CD4-positive, alpha-beta memory T cell (primary cell): ENCODE results near the gene TAX1BP1. TPM values are rescaled to one million over a fixed set of nuclear protein-coding genes. Genes with fewer than 3 reads are reported as not detected.

Experiments used
- CTCF ChIA-PET: fragments of 350-600 bp; sonication (Branson Sonifier 250); formaldehyde crosslinking; loops from one replicate; lab custom pipeline; 2021; ENCODE audit warnings: inconsistent platforms; ENCODE audit not compliant: partially characterized antibody; lab: Charles Lee
- POLR2A ChIA-PET: fragments of 350-600 bp; sonication (Branson Sonifier 250); formaldehyde crosslinking; loops from one replicate; lab custom pipeline; 2021; ENCODE audit not compliant: partially characterized antibody; lab: Charles Lee
- DNase-seq, 5 donors: peaks; one replicate each; pipeline versions ENCODE4 v3.0.0 to v3.0.0-alpha.2; 2020 to 2022; ENCODE audit warnings: mixed read lengths in 1 of 5
- H3K27ac ChIP-seq: one replicate; pipeline ENCODE4 v1.7.0; 2013; ENCODE audit warnings: low read depth, low read length
- H3K27me3 ChIP-seq: 2 replicates; pipeline ENCODE4 v1.7.0; 2013; ENCODE audit warnings: mild to moderate bottlenecking, low read length, moderate library complexity; ENCODE audit not compliant: insufficient read depth
- H3K36me3 ChIP-seq: 2 replicates; pipeline ENCODE4 v1.7.0; 2013; ENCODE audit warnings: mild to moderate bottlenecking, low read length, moderate library complexity; ENCODE audit not compliant: insufficient read depth
- H3K4me1 ChIP-seq: 2 replicates; pipeline ENCODE4 v1.7.0; 2013; ENCODE audit warnings: mild to moderate bottlenecking, low read length, moderate library complexity; ENCODE audit not compliant: insufficient read depth
- H3K4me3 ChIP-seq, 2 donors: one replicate each; pipeline ENCODE4 v1.7.0; 2013; ENCODE audit warnings: low read length in 2 of 2, mild to moderate bottlenecking in 1 of 2
- H3K9me3 ChIP-seq, 2 donors: one replicate each; pipeline ENCODE4 v1.7.0; 2013; ENCODE audit warnings: low read length in 2 of 2, control low read depth in 1 of 2; ENCODE audit not compliant: control insufficient read depth in 1 of 2
- H3K27ac Mint-ChIP-seq, 7 donors: one replicate each; pipeline ENCODE4 v1.8.0; 2020 to 2021; ENCODE audit warnings: mixed read lengths in 7 of 7, mild to moderate bottlenecking in 6 of 7, inconsistent platforms in 3 of 7, moderate library complexity in 3 of 7
- H3K27me3 Mint-ChIP-seq, 2 donors: one replicate each; pipeline ENCODE4 v1.8.0; 2020 to 2021; ENCODE audit warnings: mixed read lengths in 2 of 2
- H3K36me3 Mint-ChIP-seq, 2 donors: one replicate each; pipeline ENCODE4 v1.8.0; 2020 to 2021; ENCODE audit warnings: mixed read lengths in 2 of 2, inconsistent platforms in 1 of 2, mild to moderate bottlenecking in 1 of 2
- H3K4me1 Mint-ChIP-seq, 4 donors: one replicate each; pipeline ENCODE4 v1.8.0; 2020 to 2021; ENCODE audit warnings: mixed read lengths in 4 of 4, mild to moderate bottlenecking in 1 of 4
- H3K4me3 Mint-ChIP-seq, 8 donors: one replicate each; pipeline ENCODE4 v1.8.0; 2020 to 2021; ENCODE audit warnings: mixed read lengths in 8 of 8, mild to moderate bottlenecking in 7 of 8, moderate library complexity in 6 of 8, inconsistent platforms in 3 of 8
- H3K9me3 Mint-ChIP-seq, 8 donors: one replicate each; pipeline ENCODE4 v1.8.0; 2020 to 2021; ENCODE audit warnings: mixed read lengths in 8 of 8, mild to moderate bottlenecking in 5 of 8, inconsistent platforms in 3 of 8, moderate library complexity in 1 of 8
- intact Hi-C: fragments of 100-400 bp; cut with micrococcal nuclease; formaldehyde crosslinking; loops from one replicate; pipeline ENCODE4 v1.15.1; 2023
- polyA plus RNA-seq, 2 donors: library from polyadenylated mRNA; unstranded; fragments of 300-500 nt; fragmentation: Illumina TruSeq; gene quantifications; one replicate each; pipeline ENCODE4 v1.2.3, GENCODE V29; 2021
- total RNA-seq, 2 experiments: library from RNA; stranded (reverse); gene quantifications; one replicate each; pipeline ENCODE4 v1.2.3, GENCODE V29; 2021

The TAX1BP1 gene
- total and polyA plus RNA-seq, 4 experiments from 2014 or later: 109 to 125 (median 112) TPM

DNA sequence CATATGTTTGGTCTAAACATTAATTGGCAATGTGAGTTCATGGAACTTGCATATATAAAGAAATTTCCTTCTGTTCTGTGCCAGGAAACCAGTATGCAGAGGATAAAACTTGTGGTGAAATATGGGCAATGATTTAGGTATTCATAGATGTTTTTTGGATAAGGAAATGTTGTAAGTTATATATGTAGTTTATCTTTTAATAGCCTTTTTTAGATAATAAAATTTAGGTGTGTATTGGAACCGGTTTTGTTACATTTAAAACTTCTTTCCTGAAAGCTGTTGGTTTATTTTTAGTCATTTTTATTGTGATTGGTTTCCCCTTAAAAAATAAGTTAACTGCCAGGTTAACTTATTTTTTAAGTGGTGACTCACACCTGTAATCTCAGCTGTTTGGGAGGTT lies 22.1 kb downstream of the TAX1BP1 start:
- H3K9me3 ChIP-seq: no peaks in the 10 kb centered on the region
- Mint-ChIP-seq H3K27me3 (no peaks in the 10 kb centered on the region), H3K36me3 (peaks cover 42% of the 10 kb centered on the region in 2 donors), H3K9me3 (peaks cover 0 to 2% (median 0%) of the 10 kb centered on the region in 8 donors), H3K27ac (no peak overlapping the region), H3K4me3 (peak overlapping the region in 1 of 8 donors; percentile 3), H3K4me1 (peaks cover 15 to 36% (median 32%) of the 10 kb centered on the region in 4 donors)
- no peaks in the 10 kb centered on the region for H3K27me3 ChIP-seq
- no peak overlapping the region for H3K27ac ChIP-seq
- CTCF ChIA-PET: no interaction called here
- POLR2A ChIA-PET: no interaction called here
- intact Hi-C loops: no loop called here
- no peak overlapping the region for H3K4me3 ChIP-seq
- DNase-seq: no peak
- peaks cover 8% of the 10 kb centered on the region for H3K36me3 ChIP-seq
- H3K4me1 ChIP-seq: no peaks in the 10 kb centered on the region

DNA sequence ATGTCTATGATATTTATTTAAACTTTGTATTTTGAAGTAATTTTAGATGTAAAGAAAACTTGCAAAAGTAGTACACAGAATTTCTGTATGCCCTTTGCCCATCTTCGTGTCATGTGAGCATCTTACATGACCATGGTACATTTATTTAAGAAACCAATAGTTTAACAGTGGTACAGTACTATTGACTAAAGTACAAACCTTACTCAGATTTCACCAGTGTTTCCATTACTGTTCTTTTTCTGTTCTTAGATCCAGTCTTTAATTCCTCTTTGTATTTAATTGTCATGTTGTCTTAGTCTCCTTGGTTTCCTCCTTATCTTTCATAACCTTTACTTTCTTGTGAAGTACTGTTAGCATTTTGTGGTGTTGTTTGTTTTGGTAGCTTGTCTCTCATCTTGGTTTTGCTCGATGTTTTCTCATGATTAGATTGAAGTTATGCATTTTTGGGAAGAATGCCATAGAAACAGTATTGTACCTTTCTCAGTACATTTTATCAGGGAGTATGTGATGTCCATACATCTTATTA lies 24.1 kb downstream of the TAX1BP1 start:
- ChIA-PET POLR2A (no interaction called here), CTCF (interaction anchor here (2.0 to 2.5 kb wide), 2 partner anchors 10 to 256 kb away, joined by 6 to 10 read pairs; no protein-coding TSS in a partner anchor)
- H3K4me1 ChIP-seq: no peaks in the 10 kb centered on the region
- no peaks in the 10 kb centered on the region for H3K9me3 ChIP-seq
- Mint-ChIP-seq H3K27me3 (no peaks in the 10 kb centered on the region), H3K4me1 (peaks cover 12 to 27% (median 24%) of the 10 kb centered on the region in 4 donors), H3K9me3 (peaks cover 0 to 2% (median 0%) of the 10 kb centered on the region in 8 donors), H3K27ac (no peak overlapping the region), H3K36me3 (peaks cover 29 to 32% of the 10 kb centered on the region in 2 donors), H3K4me3 (no peak overlapping the region)
- intact Hi-C loops: no loop called here
- H3K4me3 ChIP-seq: no peak overlapping the region
- no peaks in the 10 kb centered on the region for H3K36me3 ChIP-seq
- H3K27ac ChIP-seq: no peak overlapping the region
- no peaks in the 10 kb centered on the region for H3K27me3 ChIP-seq
- no peak for DNase-seq

DNA sequence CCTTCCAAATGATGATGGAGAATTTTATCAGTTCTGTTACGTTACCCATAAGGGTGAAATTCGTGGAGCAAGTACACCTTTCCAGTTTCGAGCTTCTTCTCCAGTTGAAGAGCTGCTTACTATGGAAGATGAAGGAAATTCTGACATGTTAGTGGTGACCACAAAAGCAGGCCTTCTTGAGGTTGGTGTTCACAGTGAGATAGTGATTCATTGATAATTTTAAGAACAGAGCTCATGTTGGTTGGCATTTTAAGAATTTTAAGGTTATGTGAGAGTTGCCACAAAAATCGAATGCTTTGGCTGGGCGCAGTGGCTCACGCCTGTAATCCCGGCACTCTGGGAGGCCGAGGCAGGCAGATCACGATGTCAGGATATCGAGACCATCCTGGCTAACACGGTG lies 25.9 kb downstream of the TAX1BP1 start:
- Mint-ChIP-seq H3K36me3 (peaks cover 36 to 40% of the 10 kb centered on the region in 2 donors), H3K4me3 (no peak overlapping the region), H3K27ac (peak overlapping the region in 1 of 7 donors; percentile 25), H3K27me3 (no peaks in the 10 kb centered on the region), H3K4me1 (peaks cover 12 to 34% (median 28%) of the 10 kb centered on the region in 4 donors), H3K9me3 (peaks cover 0 to 2% (median 0%) of the 10 kb centered on the region in 8 donors)
- no peaks in the 10 kb centered on the region for H3K27me3 ChIP-seq
- peaks cover 4% of the 10 kb centered on the region for H3K36me3 ChIP-seq
- intact Hi-C loops: no loop called here
- H3K9me3 ChIP-seq: no peaks in the 10 kb centered on the region
- DNase-seq: no peak
- ChIA-PET CTCF (interaction anchor here (0.6 to 2.5 kb wide), 2 partner anchors 9 to 109 kb away, joined by 3 to 10 read pairs; no protein-coding TSS in a partner anchor), POLR2A (interaction anchor here (1.1 kb wide), 1 partner anchor 25 kb away, joined by 6 read pairs; the partner anchor contains the start of gene TAX1BP1)
- no peak overlapping the region for H3K27ac ChIP-seq
- H3K4me3 ChIP-seq: no peak overlapping the region
- no peaks in the 10 kb centered on the region for H3K4me1 ChIP-seq

DNA sequence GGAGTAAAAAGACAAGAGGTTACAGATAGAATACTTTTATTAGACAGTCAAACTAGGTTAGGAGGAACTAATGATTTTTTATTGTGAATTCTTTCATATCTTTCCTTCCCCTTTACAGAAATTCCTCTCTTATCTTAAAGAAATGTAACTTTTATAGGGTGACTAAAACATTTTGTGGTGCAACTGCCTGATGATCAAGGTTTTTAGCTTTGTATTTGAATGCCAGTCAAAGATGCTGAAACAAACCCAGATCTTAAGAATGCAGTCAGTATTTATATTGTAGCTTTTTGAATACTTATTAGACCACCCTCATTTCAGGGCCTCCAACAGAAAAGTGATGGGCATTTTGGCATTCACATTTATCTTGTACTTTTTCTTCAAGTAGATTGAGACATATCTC lies 27.4 kb downstream of the TAX1BP1 start:
- ChIA-PET CTCF (interaction anchor here (0.9 to 1.2 kb wide), 2 partner anchors 124 to 571 kb away, joined by 3 read pairs; no protein-coding TSS in a partner anchor), POLR2A (no interaction called here)
- Mint-ChIP-seq H3K4me3 (no peak overlapping the region), H3K27me3 (no peaks in the 10 kb centered on the region), H3K4me1 (peaks cover 13 to 33% (median 28%) of the 10 kb centered on the region in 4 donors), H3K9me3 (no peaks in the 10 kb centered on the region), H3K36me3 (peaks cover 40 to 44% of the 10 kb centered on the region in 2 donors), H3K27ac (no peak overlapping the region)
- no peaks in the 10 kb centered on the region for H3K9me3 ChIP-seq
- H3K4me1 ChIP-seq: no peaks in the 10 kb centered on the region
- no peak overlapping the region for H3K4me3 ChIP-seq
- H3K27me3 ChIP-seq: no peaks in the 10 kb centered on the region
- no peak for DNase-seq
- intact Hi-C loops: no loop called here
- H3K27ac ChIP-seq: no peak overlapping the region
- H3K36me3 ChIP-seq: peaks cover 12% of the 10 kb centered on the region

DNA sequence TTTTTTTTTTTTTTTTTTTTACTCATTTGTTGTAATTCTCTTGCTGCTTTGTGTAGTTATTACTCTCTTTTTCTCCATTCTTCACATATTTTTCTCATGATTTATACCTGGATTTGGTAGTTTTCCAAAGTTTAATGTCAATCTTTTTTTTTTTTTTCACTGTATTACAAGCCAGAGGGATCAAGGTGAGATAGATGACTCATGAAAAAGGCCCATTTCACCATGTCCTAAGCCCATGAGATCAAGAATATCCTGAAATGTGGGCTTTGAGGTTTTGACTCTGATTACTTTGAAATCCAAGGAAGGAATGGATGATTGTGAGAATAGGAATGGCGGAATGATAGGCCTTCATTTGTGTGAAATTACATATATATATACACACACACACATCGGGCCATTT lies 31.1 kb downstream of the TAX1BP1 start:
- Histone ChIP-seq H3K9me3 (no peaks in the 10 kb centered on the region), H3K4me3 (no peak overlapping the region), H3K27ac (no peak overlapping the region), H3K4me1 (no peaks in the 10 kb centered on the region), H3K36me3 (peaks cover 12% of the 10 kb centered on the region), H3K27me3 (no peaks in the 10 kb centered on the region)
- H3K4me3 Mint-ChIP-seq: no peak overlapping the region
- no peaks in the 10 kb centered on the region for H3K9me3 Mint-ChIP-seq
- no peak for DNase-seq
- H3K4me1 Mint-ChIP-seq: peaks cover 13 to 35% (median 24%) of the 10 kb centered on the region in 4 donors
- ChIA-PET CTCF (no interaction called here), POLR2A (no interaction called here)
- intact Hi-C loops: no loop called here
- peak overlapping the region in 2 of 7 donors; percentile 25 to 45 for H3K27ac Mint-ChIP-seq
- H3K36me3 Mint-ChIP-seq: peaks cover 34 to 46% of the 10 kb centered on the region in 2 donors
- no peaks in the 10 kb centered on the region for H3K27me3 Mint-ChIP-seq

DNA sequence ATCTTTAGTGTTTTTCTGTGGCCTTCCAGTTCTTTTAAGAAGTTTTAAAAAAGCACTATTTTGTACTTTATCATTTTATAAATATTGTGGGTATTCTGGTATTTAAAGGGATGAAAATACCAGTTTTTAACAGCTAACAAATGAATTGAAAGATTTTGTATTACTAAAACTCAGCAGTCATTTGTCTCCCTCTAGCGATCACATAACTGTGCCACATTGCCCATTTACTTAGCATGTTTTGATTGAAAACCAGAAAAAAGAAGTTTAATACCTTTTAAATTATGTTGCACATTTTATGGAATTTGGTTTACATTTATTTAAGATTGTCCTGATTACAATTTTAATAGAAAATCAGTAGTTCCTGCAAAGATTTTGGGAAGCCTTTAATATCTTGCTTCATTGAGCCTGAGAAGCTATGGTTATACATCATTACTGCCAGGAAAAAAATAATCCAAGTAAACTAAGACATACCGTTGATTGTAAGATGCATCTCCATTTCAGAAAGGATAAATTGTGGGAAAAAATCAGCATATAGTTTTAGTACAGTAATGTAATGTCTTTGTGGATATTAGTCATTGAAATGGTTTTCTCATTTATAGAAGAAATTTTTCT lies 34.9 kb downstream of the TAX1BP1 start:
- peak in 2 of 5 donors; percentile 7 to 11 for DNase-seq
- peaks cover 20 to 38% (median 31%) of the 10 kb centered on the region in 4 donors for H3K4me1 Mint-ChIP-seq
- peaks cover 33 to 50% of the 10 kb centered on the region in 2 donors for H3K36me3 Mint-ChIP-seq
- H3K36me3 ChIP-seq: peaks cover 13% of the 10 kb centered on the region
- H3K27me3 ChIP-seq: no peaks in the 10 kb centered on the region
- H3K4me1 ChIP-seq: no peaks in the 10 kb centered on the region
- no peak overlapping the region for H3K4me3 ChIP-seq
- H3K4me3 Mint-ChIP-seq: no peak overlapping the region
- CTCF ChIA-PET: interaction anchor here (0.6 to 2.6 kb wide), 11 partner anchors 10 to 579 kb away, joined by 3 to 13 read pairs (median 3); partner anchors contain the start of gene HIBADH
- H3K9me3 Mint-ChIP-seq: no peaks in the 10 kb centered on the region
- intact Hi-C loops: no loop called here
- H3K27ac Mint-ChIP-seq: no peak overlapping the region
- no peak overlapping the region for H3K27ac ChIP-seq
- H3K27me3 Mint-ChIP-seq: no peaks in the 10 kb centered on the region
- H3K9me3 ChIP-seq: no peaks in the 10 kb centered on the region
- POLR2A ChIA-PET: interaction anchor here (1.8 to 2.1 kb wide), 2 partner anchors 35 to 112 kb away, joined by 6 to 7 read pairs; partner anchors contain the start of genes HIBADH and TAX1BP1

DNA sequence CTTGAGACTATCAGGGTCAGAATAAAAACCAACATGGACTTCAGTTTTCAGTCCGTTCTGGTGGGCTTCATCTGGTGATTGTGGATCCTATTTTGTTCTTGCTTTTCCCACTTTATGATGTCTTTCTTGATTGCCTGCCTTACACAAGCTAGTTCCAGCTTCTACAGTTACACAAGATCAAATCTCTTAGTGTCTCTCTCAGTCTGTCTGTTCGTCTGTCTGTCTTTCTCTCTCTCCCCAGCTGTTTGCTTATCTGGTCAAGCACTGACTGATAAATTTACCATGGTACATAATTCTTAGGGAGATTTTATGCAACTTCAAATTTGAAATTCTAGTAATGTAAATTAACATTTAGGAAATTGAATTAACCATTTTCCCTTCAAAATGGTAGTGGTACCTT lies 35.8 kb downstream of the TAX1BP1 start:
- H3K36me3 Mint-ChIP-seq: peaks cover 27 to 43% of the 10 kb centered on the region in 2 donors
- H3K27ac Mint-ChIP-seq: no peak overlapping the region
- ChIA-PET CTCF (interaction anchor here (1.9 to 2.6 kb wide), 2 partner anchors 10 to 580 kb away, joined by 8 to 13 read pairs; no protein-coding TSS in a partner anchor), POLR2A (interaction anchor here (1.8 to 2.1 kb wide), 2 partner anchors 36 to 113 kb away, joined by 6 to 7 read pairs; partner anchors contain the start of genes HIBADH and TAX1BP1)
- Histone ChIP-seq H3K36me3 (peaks cover 12% of the 10 kb centered on the region), H3K27me3 (no peaks in the 10 kb centered on the region), H3K27ac (no peak overlapping the region), H3K9me3 (no peaks in the 10 kb centered on the region), H3K4me1 (no peaks in the 10 kb centered on the region), H3K4me3 (no peak overlapping the region)
- H3K4me1 Mint-ChIP-seq: peaks cover 23 to 40% (median 30%) of the 10 kb centered on the region in 4 donors
- no peak for DNase-seq
- no peaks in the 10 kb centered on the region for H3K27me3 Mint-ChIP-seq
- intact Hi-C loops: no loop called here
- H3K4me3 Mint-ChIP-seq: no peak overlapping the region
- H3K9me3 Mint-ChIP-seq: no peaks in the 10 kb centered on the region
